IMR-90 (cell line): ENCODE results near the gene EDA. TPM values are rescaled to one million over a fixed set of nuclear protein-coding genes. Genes with fewer than 3 reads are reported as not detected.

Source experiments
- ATAC-seq: fragments of 200-7000 bp; cut with Tn5 transposase; 2 replicates; pipeline ENCODE4 v1.9.1; 2020; ENCODE audit warnings: low read depth, mild to moderate bottlenecking, moderate library complexity
- BruUV-seq: library from RNA; stranded (reverse); fragments of 400-500 nt; replicated peaks from 2 replicates; lab custom pipeline; 2021; lab: Mats Ljungman, UMichigan
- CTCF ChIA-PET: fragments of 300-600 bp; formaldehyde crosslinking; extraction: SDS; loops from one replicate; lab custom pipeline; 2021; ENCODE audit warnings: antibody characterized with exemption; lab: Yijun Ruan, JAX
- POLR2A ChIA-PET: fragments of 300-600 bp; sonication (Branson Sonifier 250); formaldehyde crosslinking; loops from one replicate; lab custom pipeline; 2022; ENCODE audit warnings: antibody characterized with exemption; ENCODE audit not compliant: unreplicated experiment; lab: Charles Lee
- DNase-seq: peaks from one replicate; pipeline ENCODE4 v3.0.0; 2013
- H2AFZ ChIP-seq: replicated peaks from 2 replicates; pipeline ENCODE3; 2013; ENCODE audit warnings: low read length, mild to moderate bottlenecking; ENCODE audit not compliant: poor library complexity
- H2AK5ac ChIP-seq: 2 replicates; pipeline ENCODE4 v1.6.1; 2013; ENCODE audit warnings: low read depth, low read length, inconsistent platforms
- H2AK9ac ChIP-seq: replicated peaks from 2 replicates; pipeline ENCODE3; 2013; ENCODE audit warnings: mild to moderate bottlenecking, low read depth, low read length, moderate library complexity; ENCODE audit not compliant: poor library complexity
- H2BK120ac ChIP-seq: 2 replicates; pipeline ENCODE4 v1.6.1; 2013; ENCODE audit warnings: low read depth, low read length, inconsistent platforms
- H2BK15ac ChIP-seq: 3 replicates; pipeline ENCODE4 v1.6.1; 2013; ENCODE audit warnings: low read depth, low read length, inconsistent platforms
- H2BK20ac ChIP-seq: 2 replicates; pipeline ENCODE4 v1.6.1; 2013; ENCODE audit warnings: low read depth, mild to moderate bottlenecking, inconsistent platforms, low read length, moderate library complexity
- H2BK5ac ChIP-seq: 2 replicates; pipeline ENCODE4 v1.6.1; 2013; ENCODE audit warnings: mild to moderate bottlenecking, low read depth, low read length, inconsistent platforms; ENCODE audit not compliant: poor library complexity, severe bottlenecking
- H3K14ac ChIP-seq: replicated peaks from 2 replicates; pipeline ENCODE4 v1.6.1; 2013; ENCODE audit warnings: low read depth, low read length, inconsistent platforms
- H3K18ac ChIP-seq: 2 replicates; pipeline ENCODE4 v1.6.1; 2013; ENCODE audit warnings: low read depth, low read length, control low read depth
- H3K23ac ChIP-seq: 2 replicates; pipeline ENCODE4 v1.6.1; 2013; ENCODE audit warnings: low read depth, low read length, inconsistent platforms
- H3K27ac ChIP-seq: 2 replicates; pipeline ENCODE4 v1.5.1; 2013; ENCODE audit warnings: mild to moderate bottlenecking, control low read depth, low read length; ENCODE audit not compliant: insufficient read depth
- H3K27me3 ChIP-seq: 2 replicates; pipeline ENCODE4 v1.6.1; 2013; ENCODE audit warnings: low read length; ENCODE audit not compliant: control insufficient read depth, insufficient read depth
- H3K36me3 ChIP-seq: 2 replicates; pipeline ENCODE4 v1.6.1; 2013; ENCODE audit warnings: low read length, mixed read lengths; ENCODE audit not compliant: control insufficient read depth, insufficient read depth
- H3K4ac ChIP-seq: 2 replicates; pipeline ENCODE4 v1.6.1; 2013; ENCODE audit warnings: low read depth, low read length, inconsistent platforms
- H3K4me1 ChIP-seq: 2 replicates; pipeline ENCODE4 v1.6.1; 2013; ENCODE audit warnings: low read length, mixed read lengths; ENCODE audit not compliant: control insufficient read depth, insufficient read depth
- H3K4me2 ChIP-seq: 2 replicates; pipeline ENCODE4 v1.6.1; 2013; ENCODE audit warnings: low read depth, mild to moderate bottlenecking, control low read depth, low read length, moderate library complexity
- H3K4me3 ChIP-seq: 2 replicates; pipeline ENCODE4 v1.5.1; 2013; ENCODE audit warnings: low read depth, mild to moderate bottlenecking, control low read depth, low read length, moderate library complexity; ENCODE audit not compliant: insufficient read depth
- H3K56ac ChIP-seq: 2 replicates; pipeline ENCODE4 v1.6.1; 2013; ENCODE audit warnings: low read length, inconsistent platforms; ENCODE audit not compliant: insufficient read depth; ENCODE audit errors: extremely low read depth
- H3K79me1 ChIP-seq, 2 experiments: 2 replicates each; pipeline ENCODE4 v1.6.1; 2013; ENCODE audit warnings: low read length in 2 of 2, inconsistent platforms in 1 of 2, low read depth in 1 of 2
- H3K9ac ChIP-seq: 2 replicates; pipeline ENCODE4 v1.6.1; 2013; ENCODE audit warnings: low read depth, low read length, control low read depth
- H3K9me1 ChIP-seq: 2 replicates; pipeline ENCODE4 v1.6.1; 2013; ENCODE audit warnings: low read length, inconsistent platforms; ENCODE audit not compliant: insufficient read depth
- H3K9me3 ChIP-seq: 2 replicates; pipeline ENCODE4 v1.6.1; 2013; ENCODE audit warnings: low read length; ENCODE audit not compliant: control insufficient read depth, insufficient read depth
- H4K20me1 ChIP-seq: 2 replicates; pipeline ENCODE4 v1.6.1; 2013; ENCODE audit warnings: low read length, inconsistent platforms; ENCODE audit not compliant: insufficient read depth
- H4K5ac ChIP-seq: 2 replicates; pipeline ENCODE4 v1.6.1; 2013; ENCODE audit warnings: mild to moderate bottlenecking, low read depth, low read length, control low read depth
- H4K8ac ChIP-seq, 2 experiments: 2 replicates each; pipeline ENCODE4 v1.6.1; 2013; ENCODE audit warnings: low read depth in 2 of 2, low read length in 2 of 2, control low read depth in 1 of 2, inconsistent platforms in 1 of 2
- H4K91ac ChIP-seq: 2 replicates; pipeline ENCODE4 v1.6.1; 2013; ENCODE audit warnings: low read depth, low read length, inconsistent platforms; ENCODE audit not compliant: insufficient read depth
- ELK1 ChIP-seq: fragments of 150-350 bp; IDR thresholded peaks from 2 replicates; pipeline ENCODE4 v1.6.1; 2016; ENCODE audit warnings: low read depth, mild to moderate bottlenecking, low read length, moderate library complexity, borderline replicate concordance
- FOS ChIP-seq: fragments of 150-350 bp; IDR thresholded peaks from 2 replicates; pipeline ENCODE4 v1.6.1; 2016; ENCODE audit warnings: low read depth, low read length
- MAFK ChIP-seq: IDR thresholded peaks from 2 replicates; pipeline ENCODE4 v1.6.1; 2012; ENCODE audit warnings: low read depth, low read length, improper control_type of control experiment
- MXI1 ChIP-seq: IDR thresholded peaks from 2 replicates; pipeline ENCODE4 v1.6.1; 2012; ENCODE audit warnings: low read depth, mild to moderate bottlenecking, low read length, moderate library complexity, borderline replicate concordance
- POLR2A ChIP-seq: IDR thresholded peaks from 2 replicates; pipeline ENCODE4 v1.6.1; 2012; ENCODE audit warnings: mild to moderate bottlenecking, low read depth, low read length
- RFX5 ChIP-seq: IDR thresholded peaks from 2 replicates; pipeline ENCODE4 v1.8.0; 2012; ENCODE audit warnings: low read depth, mild to moderate bottlenecking, low read length, moderate library complexity
- SMC3 ChIP-seq: fragments of 150-350 bp; IDR thresholded peaks from 2 replicates; pipeline ENCODE4 v1.6.1; 2016; ENCODE audit warnings: low read depth, mild to moderate bottlenecking, antibody characterized with exemption, low read length, moderate library complexity
- USF2 ChIP-seq: fragments of 150-350 bp; IDR thresholded peaks from 2 replicates; pipeline ENCODE4 v1.6.1; 2017; ENCODE audit warnings: mild to moderate bottlenecking, antibody characterized with exemption, low read length, low read depth
- dilution Hi-C: fragments of 300-500 bp; cut with HindIII; formaldehyde crosslinking; loops from one replicate; pipeline ENCODE4 v1.14.3; 2018; ENCODE audit warnings: low sequenced_read_pairs; ENCODE audit not compliant: unreplicated experiment
- in situ Hi-C: fragments of 300-500 bp; cut with MboI; formaldehyde crosslinking; loops from 3 replicates; pipeline ENCODE4 v1.14.3; 2019; ENCODE audit warnings: low sequenced_read_pairs, inconsistent platforms, mixed read lengths
- intact Hi-C: fragments of 100-400 bp; cut with micrococcal nuclease; formaldehyde crosslinking; loops from 2 replicates; pipeline ENCODE4 v1.10.0; 2022
- polyA plus RNA-seq, 3 experiments: library from polyadenylated mRNA; depleted of rRNA; stranded (reverse); fragments of >200 nt; gene quantifications; 2 replicates each; pipeline ENCODE4 v1.2.3, GENCODE V29; 2012; ENCODE audit warnings: low replicate concordance in 1 of 3
- total RNA-seq: library from RNA; depleted of rRNA; stranded (reverse); fragments of >200 nt; gene quantifications from 2 replicates; pipeline ENCODE4 v1.2.3, GENCODE V29; 2012

Gene EDA
- total and polyA plus RNA-seq, 2 of the 4 experiments (the other 2 are of a cell fraction) = under 0.01 TPM; not detected in 1

DNA sequence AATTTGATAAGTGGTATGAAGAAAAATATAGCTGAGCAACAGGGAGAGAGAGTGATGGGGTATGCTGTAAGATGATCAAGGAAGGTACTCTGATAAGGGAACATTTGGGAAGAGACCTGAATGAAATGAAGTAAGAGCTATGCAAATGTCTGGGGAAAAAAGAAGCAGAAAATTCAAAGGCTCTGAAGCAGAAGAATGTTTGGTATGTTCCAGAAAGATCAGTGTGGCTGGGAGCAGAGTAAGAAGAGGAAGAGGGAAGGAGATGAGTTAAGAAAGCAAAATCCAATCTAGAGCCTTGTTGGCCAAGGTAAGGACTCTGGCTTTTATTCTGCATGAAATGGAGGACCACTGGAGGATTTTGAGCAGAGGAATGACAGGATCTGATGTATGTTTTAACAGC is 343.8 kb downstream of the EDA start:
- Histone ChIP-seq H4K5ac (no peak overlapping the region), H4K8ac (no peak overlapping the region), H3K4ac (no peak overlapping the region), H3K9ac (no peak overlapping the region), H3K4me2 (no peak overlapping the region), H2AK5ac (no peak overlapping the region), H3K9me3 (no peaks in the 10 kb centered on the region), H3K4me3 (no peak overlapping the region), H3K14ac (no peak overlapping the region), H3K4me1 (no peaks in the 10 kb centered on the region), H3K27ac (no peak overlapping the region), H3K36me3 (no peaks in the 10 kb centered on the region), H2BK20ac (no peak overlapping the region), H2AK9ac (no peak overlapping the region), H2BK120ac (no peak overlapping the region), H3K23ac (no peak overlapping the region), H2AFZ (no peak overlapping the region), H3K56ac (no peak overlapping the region), H3K79me1 (no peaks in the 10 kb centered on the region), H3K18ac (no peak overlapping the region), H3K27me3 (no peaks in the 10 kb centered on the region; the same call in 1 of the 2 replicates), H2BK5ac (no peak overlapping the region), H4K91ac (no peak overlapping the region), H3K9me1 (no peaks in the 10 kb centered on the region), H2BK15ac (no peak overlapping the region), H4K20me1 (no peaks in the 10 kb centered on the region)
- CTCF ChIA-PET = no interaction called here
- in situ Hi-C loops (no loop called here), dilution Hi-C loops (no loop called here), intact Hi-C loops (no loop called here)
- no peak for TF ChIP-seq MXI1
- no peak for TF ChIP-seq FOS
- TF ChIP-seq ELK1 = no peak
- no peak for TF ChIP-seq MAFK
- TF ChIP-seq SMC3 = no peak
- TF ChIP-seq POLR2A = no peak
- no peak for TF ChIP-seq USF2
- no peak for TF ChIP-seq RFX5
- no TSS peak for BruUV-seq
- ATAC-seq = no peak
- POLR2A ChIA-PET = no interaction called here
- DNase-seq = no peak
